ENCODE data around the gene PPHLN1.

DNA sequence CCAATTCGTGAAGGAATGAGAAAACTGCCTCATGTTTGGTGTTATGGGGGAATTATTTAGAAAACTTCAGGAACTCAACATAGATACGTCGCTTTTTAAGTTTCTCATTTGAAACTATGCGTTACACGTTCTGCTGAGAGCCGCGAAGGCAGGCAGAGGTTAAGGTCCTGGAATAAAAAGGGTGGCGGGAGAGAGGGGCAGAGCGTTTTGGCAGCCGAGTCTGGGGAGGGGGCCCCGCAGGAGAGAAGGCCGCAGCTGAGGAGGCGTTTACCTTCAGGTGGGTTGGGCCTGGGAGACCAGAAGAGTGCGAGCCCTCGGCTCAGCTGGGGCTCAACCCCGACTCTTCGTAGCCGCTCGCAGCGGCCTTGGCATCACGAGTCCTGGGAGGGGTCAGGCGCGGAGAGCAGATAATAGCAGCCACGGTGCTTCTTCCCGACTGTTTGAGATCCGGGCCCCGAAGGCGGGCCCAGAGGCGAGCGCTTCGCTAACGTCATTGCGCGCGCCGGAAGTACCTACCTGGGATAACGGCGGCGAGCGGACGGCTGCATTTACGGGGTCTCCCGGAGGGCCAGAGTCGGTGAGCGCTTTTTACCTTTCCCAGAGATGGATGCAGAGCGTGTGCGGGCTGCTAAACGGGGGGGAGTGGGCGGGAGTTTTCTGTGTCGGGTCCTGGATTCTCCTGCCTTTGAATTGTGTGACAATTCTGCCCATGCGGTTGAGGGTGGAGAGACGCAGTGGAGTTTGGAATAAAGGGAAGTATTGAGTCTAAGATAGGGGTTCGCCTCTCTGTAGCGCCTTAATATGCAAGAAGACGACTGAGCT lies at the start of gene PPHLN1, which contains the start of gene ZCRB1:
- TF ChIP-seq CTCF (IDR thresholded peaks at IDR 0.05) (peak in 2 of 4 experiments; percentile 23 to 31), POLR2AphosphoS5 (IDR thresholded peaks at IDR 0.05) (peak; percentile 82)
